GM12878 (cell line): ENCODE measurements around the gene BEST2. TPM values are rescaled to one million over a fixed set of nuclear protein-coding genes. Genes with fewer than 3 reads are reported as not detected.

Experiments
- BACH1 ChIP-seq: fragments of 450-650 bp; IDR thresholded peaks from 2 replicates; pipeline ENCODE4 v1.6.1; 2017; ENCODE audit warnings: mild to moderate bottlenecking, borderline replicate concordance
- BCL11A ChIP-seq: IDR thresholded peaks from 2 replicates; pipeline ENCODE4 v1.6.1; 2011; ENCODE audit warnings: low read depth, low read length
- BHLHE40 ChIP-seq, 2 experiments: fragments of 450-650 bp in 1 of 2; IDR thresholded peaks; 2 replicates each; pipeline ENCODE4 v1.6.1; 2011 to 2017; ENCODE audit warnings: low read depth in 2 of 2, borderline replicate concordance in 1 of 2, improper control_type of control experiment in 1 of 2, low read length in 1 of 2, mild to moderate bottlenecking in 1 of 2
- CBX3 ChIP-seq: fragments of 200-600 bp; sonication (generic); IDR thresholded peaks from 2 replicates; pipeline ENCODE4 v1.6.1; 2016; ENCODE audit warnings: low read depth, borderline replicate concordance
- CREB1 ChIP-seq: IDR thresholded peaks from 2 replicates; pipeline ENCODE4 v1.6.1; 2012; ENCODE audit warnings: low read depth, mild to moderate bottlenecking, inconsistent platforms
- HCFC1 ChIP-seq: fragments of 150-350 bp; IDR thresholded peaks from 2 replicates; pipeline ENCODE4 v1.6.1; 2014; ENCODE audit warnings: low read length
- JUND ChIP-seq: IDR thresholded peaks from 2 replicates; pipeline ENCODE4 v1.6.1; 2012; ENCODE audit warnings: low read depth, mild to moderate bottlenecking, low read length, improper control_type of control experiment, moderate library complexity
- KDM1A ChIP-seq: fragments of 200-600 bp; sonication (generic); IDR thresholded peaks from 2 replicates; pipeline ENCODE4 v1.6.1; 2016; ENCODE audit warnings: borderline replicate concordance
- LARP7 ChIP-seq: fragments of 450-650 bp; IDR thresholded peaks from 2 replicates; pipeline ENCODE4 v1.6.1; 2017; ENCODE audit warnings: mild to moderate bottlenecking
- MEF2B ChIP-seq: fragments of 450-650 bp; IDR thresholded peaks from 2 replicates; pipeline ENCODE4 v1.6.1; 2018; ENCODE audit warnings: mild to moderate bottlenecking, moderate library complexity; ENCODE audit not compliant: partially characterized antibody, poor library complexity, severe bottlenecking
- POLR2AphosphoS2 ChIP-seq: IDR thresholded peaks from 2 replicates; pipeline ENCODE4 v1.6.1; 2011; ENCODE audit warnings: low read depth, mild to moderate bottlenecking, low read length, improper control_type of control experiment, moderate library complexity
- POLR2AphosphoS5 ChIP-seq: IDR thresholded peaks from 2 replicates; pipeline ENCODE4 v1.6.1; 2011; ENCODE audit warnings: mild to moderate bottlenecking, low read length, inconsistent platforms
- RBBP5 ChIP-seq: fragments of 200-600 bp; sonication (generic); conservative IDR thresholded peaks from 2 replicates; pipeline ENCODE4 v1.6.1; 2016
- SIX5 ChIP-seq: IDR thresholded peaks from 2 replicates; pipeline ENCODE4 v1.6.1; 2011; ENCODE audit warnings: mild to moderate bottlenecking, low read depth, low read length, moderate library complexity; ENCODE audit not compliant: severe bottlenecking
- SUPT20H ChIP-seq: IDR thresholded peaks from 2 replicates; pipeline ENCODE4 v1.6.1; 2011; ENCODE audit warnings: low read depth, mild to moderate bottlenecking, low read length, moderate library complexity, borderline replicate concordance; ENCODE audit not compliant: control insufficient read depth
- SUZ12 ChIP-seq: fragments of 200-600 bp; sonication (generic); IDR thresholded peaks from one replicate; pipeline ENCODE4 v1.6.1; 2018; ENCODE audit warnings: antibody characterized with exemption, mild to moderate bottlenecking; ENCODE audit not compliant: unreplicated experiment
- TAF1 ChIP-seq: IDR thresholded peaks from 2 replicates; pipeline ENCODE4 v1.6.1; 2011; ENCODE audit warnings: mild to moderate bottlenecking, low read depth, low read length, borderline replicate concordance
- ZNF622 ChIP-seq: fragments of 450-650 bp; IDR thresholded peaks from 2 replicates; pipeline ENCODE4 v1.6.1; 2017; ENCODE audit warnings: mild to moderate bottlenecking, inconsistent platforms
- polyA plus RNA-seq, 11 experiments: library from polyadenylated mRNA; depleted of rRNA in 4 of 11; unstranded in 6 of 11; stranded (reverse) in 5 of 11; fragments of >200 nt; fragmentation: Nextera tagmentation in 4 of 11; fragmentation: Illumina TruSeq in 1 of 11; extraction: Ambion mirVana in 4 of 11; extraction: Trizol in 1 of 11; gene quantifications; 1 replicate in 1 of 11; 2 replicates in 10 of 11; pipeline versions ENCODE4 v1.2.1 to v1.2.3, GENCODE V29; 2011 to 2016; ENCODE audit warnings: inconsistent platforms in 2 of 11, missing spikeins in 2 of 11, low read depth in 1 of 11
- total RNA-seq, 4 experiments: library from RNA; depleted of rRNA in 3 of 4; stranded (reverse); fragments of >200 nt in 3 of 4; fragmentation: Illumina TruSeq in 1 of 4; extraction: Trizol in 1 of 4; gene quantifications; 2 replicates each; pipeline versions ENCODE4 v1.2.1 to v1.2.3, GENCODE V29; 2013 to 2021
- TF ChIP-seq, protein P1 (sequence below): IDR thresholded peaks from 2 replicates; pipeline ENCODE4 v1.6.1; 2012; ENCODE audit warnings: improper control_type of control experiment, low read depth, low read length; ENCODE audit not compliant: insufficient replicate concordance
- TF ChIP-seq, protein P2 (sequence below): fragments of 150-350 bp; IDR thresholded peaks from 2 replicates; pipeline ENCODE4 v1.6.1; 2016; ENCODE audit warnings: low read depth, low read length

Gene BEST2
- total and polyA plus RNA-seq, 10 of the 15 experiments (the other 5 are each of a cell fraction or from before 2014, with no cell fraction given) = not detected

DNA sequence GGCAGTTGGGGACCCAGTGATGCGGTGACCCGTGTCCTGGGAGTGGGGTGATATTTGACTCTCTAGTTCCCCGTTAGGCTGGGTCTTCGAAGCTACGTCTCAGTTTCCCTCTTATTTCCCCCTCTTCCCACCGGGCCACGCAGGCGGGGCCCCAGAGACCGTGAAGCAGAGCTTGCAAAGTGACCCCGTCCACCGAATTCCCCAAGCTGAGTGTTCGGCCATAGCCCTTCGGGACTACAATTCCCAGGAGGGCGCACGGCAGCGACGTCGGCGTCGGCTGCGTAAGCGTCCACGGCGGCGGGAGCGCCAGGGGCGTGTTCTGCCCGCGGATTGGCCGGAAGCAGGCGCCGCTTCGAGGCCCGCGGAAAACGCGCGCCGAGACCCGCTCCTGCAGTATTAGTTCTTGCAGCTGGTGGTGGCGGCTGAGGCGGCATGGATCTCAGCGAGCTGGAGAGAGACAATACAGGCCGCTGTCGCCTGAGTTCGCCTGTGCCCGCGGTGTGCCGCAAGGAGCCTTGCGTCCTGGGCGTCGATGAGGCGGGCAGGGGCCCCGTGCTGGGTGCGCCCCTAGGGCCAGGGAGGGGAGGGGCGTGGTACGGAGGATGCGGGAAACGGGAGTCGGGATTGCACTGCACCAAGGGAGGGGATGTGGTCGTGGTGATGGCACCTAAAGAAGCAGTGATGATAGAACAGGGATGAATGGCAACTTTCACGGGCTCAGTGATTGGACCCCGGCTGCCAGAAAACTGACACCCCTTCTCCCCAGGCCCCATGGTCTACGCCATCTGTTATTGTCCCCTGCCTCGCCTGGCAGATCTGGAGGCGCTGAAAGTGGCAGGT is 54.9 kb downstream of the BEST2 start, which contains the start of gene RNASEH2A (continued):
- TF ChIP-seq, protein P1, sequence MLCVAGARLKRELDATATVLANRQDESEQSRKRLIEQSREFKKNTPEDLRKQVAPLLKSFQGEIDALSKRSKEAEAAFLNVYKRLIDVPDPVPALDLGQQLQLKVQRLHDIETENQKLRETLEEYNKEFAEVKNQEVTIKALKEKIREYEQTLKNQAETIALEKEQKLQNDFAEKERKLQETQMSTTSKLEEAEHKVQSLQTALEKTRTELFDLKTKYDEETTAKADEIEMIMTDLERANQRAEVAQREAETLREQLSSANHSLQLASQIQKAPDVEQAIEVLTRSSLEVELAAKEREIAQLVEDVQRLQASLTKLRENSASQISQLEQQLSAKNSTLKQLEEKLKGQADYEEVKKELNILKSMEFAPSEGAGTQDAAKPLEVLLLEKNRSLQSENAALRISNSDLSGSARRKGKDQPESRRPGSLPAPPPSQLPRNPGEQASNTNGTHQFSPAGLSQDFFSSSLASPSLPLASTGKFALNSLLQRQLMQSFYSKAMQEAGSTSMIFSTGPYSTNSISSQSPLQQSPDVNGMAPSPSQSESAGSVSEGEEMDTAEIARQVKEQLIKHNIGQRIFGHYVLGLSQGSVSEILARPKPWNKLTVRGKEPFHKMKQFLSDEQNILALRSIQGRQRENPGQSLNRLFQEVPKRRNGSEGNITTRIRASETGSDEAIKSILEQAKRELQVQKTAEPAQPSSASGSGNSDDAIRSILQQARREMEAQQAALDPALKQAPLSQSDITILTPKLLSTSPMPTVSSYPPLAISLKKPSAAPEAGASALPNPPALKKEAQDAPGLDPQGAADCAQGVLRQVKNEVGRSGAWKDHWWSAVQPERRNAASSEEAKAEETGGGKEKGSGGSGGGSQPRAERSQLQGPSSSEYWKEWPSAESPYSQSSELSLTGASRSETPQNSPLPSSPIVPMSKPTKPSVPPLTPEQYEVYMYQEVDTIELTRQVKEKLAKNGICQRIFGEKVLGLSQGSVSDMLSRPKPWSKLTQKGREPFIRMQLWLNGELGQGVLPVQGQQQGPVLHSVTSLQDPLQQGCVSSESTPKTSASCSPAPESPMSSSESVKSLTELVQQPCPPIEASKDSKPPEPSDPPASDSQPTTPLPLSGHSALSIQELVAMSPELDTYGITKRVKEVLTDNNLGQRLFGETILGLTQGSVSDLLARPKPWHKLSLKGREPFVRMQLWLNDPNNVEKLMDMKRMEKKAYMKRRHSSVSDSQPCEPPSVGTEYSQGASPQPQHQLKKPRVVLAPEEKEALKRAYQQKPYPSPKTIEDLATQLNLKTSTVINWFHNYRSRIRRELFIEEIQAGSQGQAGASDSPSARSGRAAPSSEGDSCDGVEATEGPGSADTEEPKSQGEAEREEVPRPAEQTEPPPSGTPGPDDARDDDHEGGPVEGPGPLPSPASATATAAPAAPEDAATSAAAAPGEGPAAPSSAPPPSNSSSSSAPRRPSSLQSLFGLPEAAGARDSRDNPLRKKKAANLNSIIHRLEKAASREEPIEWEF = no peak
- TF ChIP-seq BHLHE40 (IDR thresholded peaks at IDR 0.05; ENCODE audit: borderline replicate concordance in 1 of 2, low read depth in 2 of 2, low read length in 1 of 2) (peak in 1 of 2 experiments; percentile 62; a peak in 2 of 4 replicates), LARP7 (peak; percentile 77), SUZ12 (no peak), ZNF622 (no peak), JUND (peak; percentile 1; the same call in 1 of the 2 replicates), POLR2AphosphoS2 (no peak), HCFC1 (peak; percentile 96), SUPT20H (no peak), SIX5 (peak; percentile 95), MEF2B (peak; percentile 82), RBBP5 (no peak), POLR2AphosphoS5 (peak; percentile 61; the same call in 1 of the 2 replicates), BACH1 (0 out of 2 replicates have a peak, but pooled peaks have one; percentile 47), TAF1 (peak; percentile 58; the same call in 1 of the 2 replicates), KDM1A (no peak), CREB1 (peak; percentile 94), BCL11A (no peak), CBX3 (no peak)
- TF ChIP-seq, protein P2, sequence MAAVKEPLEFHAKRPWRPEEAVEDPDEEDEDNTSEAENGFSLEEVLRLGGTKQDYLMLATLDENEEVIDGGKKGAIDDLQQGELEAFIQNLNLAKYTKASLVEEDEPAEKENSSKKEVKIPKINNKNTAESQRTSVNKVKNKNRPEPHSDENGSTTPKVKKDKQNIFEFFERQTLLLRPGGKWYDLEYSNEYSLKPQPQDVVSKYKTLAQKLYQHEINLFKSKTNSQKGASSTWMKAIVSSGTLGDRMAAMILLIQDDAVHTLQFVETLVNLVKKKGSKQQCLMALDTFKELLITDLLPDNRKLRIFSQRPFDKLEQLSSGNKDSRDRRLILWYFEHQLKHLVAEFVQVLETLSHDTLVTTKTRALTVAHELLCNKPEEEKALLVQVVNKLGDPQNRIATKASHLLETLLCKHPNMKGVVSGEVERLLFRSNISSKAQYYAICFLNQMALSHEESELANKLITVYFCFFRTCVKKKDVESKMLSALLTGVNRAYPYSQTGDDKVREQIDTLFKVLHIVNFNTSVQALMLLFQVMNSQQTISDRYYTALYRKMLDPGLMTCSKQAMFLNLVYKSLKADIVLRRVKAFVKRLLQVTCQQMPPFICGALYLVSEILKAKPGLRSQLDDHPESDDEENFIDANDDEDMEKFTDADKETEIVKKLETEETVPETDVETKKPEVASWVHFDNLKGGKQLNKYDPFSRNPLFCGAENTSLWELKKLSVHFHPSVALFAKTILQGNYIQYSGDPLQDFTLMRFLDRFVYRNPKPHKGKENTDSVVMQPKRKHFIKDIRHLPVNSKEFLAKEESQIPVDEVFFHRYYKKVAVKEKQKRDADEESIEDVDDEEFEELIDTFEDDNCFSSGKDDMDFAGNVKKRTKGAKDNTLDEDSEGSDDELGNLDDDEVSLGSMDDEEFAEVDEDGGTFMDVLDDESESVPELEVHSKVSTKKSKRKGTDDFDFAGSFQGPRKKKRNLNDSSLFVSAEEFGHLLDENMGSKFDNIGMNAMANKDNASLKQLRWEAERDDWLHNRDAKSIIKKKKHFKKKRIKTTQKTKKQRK = no peak
